HepG2 (cell line): ENCODE data around the gene FAM20C. TPM values are rescaled to one million over a fixed set of nuclear protein-coding genes. Genes with fewer than 3 reads are reported as not detected.

ENCODE experiments used
- ATAC-seq: fragments of 200-7000 bp; cut with Tn5 transposase; 3 replicates; pipeline ENCODE4 v1.9.1; 2020; ENCODE audit warnings: mild to moderate bottlenecking, moderate library complexity
- BruUV-seq: library from RNA; stranded (reverse); fragments of 400-500 nt; replicated peaks from 2 replicates; lab custom pipeline; 2021; lab: Mats Ljungman, UMichigan
- CTCF ChIA-PET: fragments of 300-600 bp; formaldehyde crosslinking; extraction: SDS; loops from one replicate; lab custom pipeline; 2021; ENCODE audit warnings: low total read pairs, inconsistent platforms, low intra/inter-chr PET ratio; lab: Yijun Ruan, JAX
- POLR2A ChIA-PET: fragments of 350-600 bp; sonication (Branson Sonifier 250); formaldehyde crosslinking; loops from one replicate; lab custom pipeline; 2020; ENCODE audit warnings: antibody characterized with exemption, inconsistent platforms; lab: Yijun Ruan, JAX
- DNase-seq: peaks from one replicate; pipeline ENCODE4 v3.0.0-alpha.2; 2015; ENCODE audit warnings: low spot score
- FAIRE-seq: peaks from 3 replicates; lab custom pipeline; 2011; peaks lifted over from hg19 to GRCh38; lab: Jason Lieb, UNC
- H2AFZ ChIP-seq: one replicate; pipeline ENCODE4 v1.6.1; 2011; ENCODE audit warnings: low read length, inconsistent platforms
- H3K27ac ChIP-seq: fragments of 300-600 bp; 3 replicates; pipeline ENCODE4 v1.8.0; 2011; ENCODE audit warnings: mixed run types, mild to moderate bottlenecking, mixed read lengths, low read length, inconsistent platforms; ENCODE audit not compliant: insufficient read depth; ENCODE audit errors: extremely low read length
- H3K27me3 ChIP-seq, 2 experiments: fragments of 200-600 bp in 1 of 2; 2 replicates in 1 of 2; 3 replicates in 1 of 2; pipeline versions ENCODE4 v1.6.0 to v1.8.0; 2011; ENCODE audit warnings: low read length in 2 of 2, mild to moderate bottlenecking in 2 of 2, moderate library complexity in 2 of 2, inconsistent platforms in 1 of 2; ENCODE audit not compliant: insufficient read depth in 2 of 2, control insufficient read depth in 1 of 2
- H3K36me3 ChIP-seq, 2 experiments: fragments of 200-600 bp in 1 of 2; replicated peaks in 1 of 2; 2 replicates in 1 of 2; 3 replicates in 1 of 2; pipeline versions ENCODE4 v1.5.1 to v1.8.0; 2011; ENCODE audit warnings: low read length in 2 of 2, inconsistent platforms in 1 of 2; ENCODE audit not compliant: insufficient read depth in 2 of 2, control insufficient read depth in 1 of 2
- H3K4me1 ChIP-seq: 2 replicates; pipeline ENCODE4 v1.5.1; 2012; ENCODE audit warnings: low read length, inconsistent platforms; ENCODE audit not compliant: insufficient read depth
- H3K4me2 ChIP-seq: 2 replicates; pipeline ENCODE4 v1.6.0; 2011; ENCODE audit warnings: low read depth, low read length, inconsistent platforms
- H3K4me3 ChIP-seq, 3 experiments: fragments of 200-600 bp in 1 of 3; sonication (generic), shearing (Covaris generic) in 1 of 3; replicated peaks in 1 of 3; 2 replicates each; pipeline ENCODE4 v1.5.1; 2011 to 2016; ENCODE audit warnings: low read length in 3 of 3, inconsistent platforms in 2 of 3, low read depth in 2 of 3, mild to moderate bottlenecking in 2 of 3, control low read depth in 1 of 3, mixed read lengths in 1 of 3; ENCODE audit not compliant: insufficient read depth in 1 of 3
- H3K79me2 ChIP-seq: one replicate; pipeline ENCODE4 v1.6.1; 2011; ENCODE audit warnings: low read length, inconsistent platforms; ENCODE audit not compliant: insufficient read depth
- H3K9ac ChIP-seq: 2 replicates; pipeline ENCODE4 v1.6.0; 2011; ENCODE audit warnings: mild to moderate bottlenecking, low read depth, low read length, inconsistent platforms; ENCODE audit not compliant: insufficient read depth
- H3K9me3 ChIP-seq: 2 replicates; pipeline ENCODE4 v1.5.1; 2012; ENCODE audit warnings: mild to moderate bottlenecking, low read length
- H4K20me1 ChIP-seq: 2 replicates; pipeline ENCODE4 v1.6.0; 2011; ENCODE audit warnings: inconsistent platforms, mild to moderate bottlenecking, low read length, moderate library complexity; ENCODE audit not compliant: insufficient read depth
- EZH2 ChIP-seq: conservative IDR thresholded peaks from 2 replicates; pipeline ENCODE4 v1.6.1; 2012; ENCODE audit warnings: mild to moderate bottlenecking, low read depth, low read length, moderate library complexity
- IKZF4 ChIP-seq: sonication (generic); formaldehyde crosslinking; IDR thresholded peaks from 2 replicates; pipeline ENCODE4 v1.5.1; 2020; ENCODE audit warnings: borderline replicate concordance, mild to moderate bottlenecking, low read depth, missing genetic modification reagents; ENCODE audit errors: not compliant biosample characterization
- IRF1 ChIP-seq: sonication (generic); formaldehyde crosslinking; IDR thresholded peaks from 2 replicates; pipeline ENCODE4 v1.4.0; 2020; ENCODE audit warnings: low read depth, mild to moderate bottlenecking, missing genetic modification reagents
- MED8 ChIP-seq: sonication (generic); formaldehyde crosslinking; IDR thresholded peaks from 2 replicates; pipeline ENCODE4 v1.8.1; 2023; ENCODE audit warnings: mild to moderate bottlenecking, missing genetic modification reagents; ENCODE audit not compliant: insufficient replicate concordance
- NFE2L1 ChIP-seq: sonication (generic); formaldehyde crosslinking; IDR thresholded peaks from 2 replicates; pipeline ENCODE4 v1.4.0; 2020; ENCODE audit warnings: missing genetic modification reagents, mild to moderate bottlenecking, borderline replicate concordance
- PHF21A ChIP-seq: sonication (generic); formaldehyde crosslinking; IDR thresholded peaks from 2 replicates; pipeline ENCODE4 v1.5.0; 2020; ENCODE audit warnings: mild to moderate bottlenecking, missing genetic modification reagents
- SRSF1 ChIP-seq: fragments of 200-400 bp; formaldehyde crosslinking; optimal IDR thresholded peaks from 2 replicates; pipeline ENCODE3; 2017; ENCODE audit warnings: mild to moderate bottlenecking, low read depth, low read length, moderate library complexity
- SUZ12 ChIP-seq: fragments of 150-350 bp; IDR thresholded peaks from 2 replicates; pipeline ENCODE4 v1.6.1; 2014; ENCODE audit warnings: low read depth, low read length
- ZBTB8A ChIP-seq: sonication (generic); formaldehyde crosslinking; IDR thresholded peaks from 2 replicates; pipeline ENCODE4 v1.4.0; 2020; ENCODE audit warnings: mild to moderate bottlenecking, low read depth, missing genetic modification reagents, borderline replicate concordance
- ZFX ChIP-seq: sonication (generic); formaldehyde crosslinking; IDR thresholded peaks from 2 replicates; pipeline ENCODE4 v1.4.0; 2020; ENCODE audit warnings: mild to moderate bottlenecking, low read depth, missing genetic modification reagents, moderate library complexity
- ZNF121 ChIP-seq: sonication (generic); formaldehyde crosslinking; IDR thresholded peaks from 2 replicates; pipeline ENCODE4 v1.5.0; 2020; ENCODE audit warnings: mild to moderate bottlenecking, missing genetic modification reagents
- ZNF343 ChIP-seq: sonication (generic); formaldehyde crosslinking; IDR thresholded peaks from 2 replicates; pipeline ENCODE4 v1.4.0; 2020; ENCODE audit warnings: mild to moderate bottlenecking, missing genetic modification reagents
- ZNF614 ChIP-seq: IDR thresholded peaks from 2 replicates; pipeline ENCODE4 v1.6.1; 2018; ENCODE audit warnings: missing biosample characterization, missing genetic modification reagents, inconsistent platforms, borderline replicate concordance
- ZNF781 ChIP-seq: sonication (generic); formaldehyde crosslinking; IDR thresholded peaks from 2 replicates; pipeline ENCODE4 v1.5.1; 2020; ENCODE audit warnings: borderline replicate concordance, mild to moderate bottlenecking, missing genetic modification reagents; ENCODE audit errors: not compliant biosample characterization
- WGBS: methylation state at CpG from one replicate; pipeline ENCODE4 v1.1.6; 2017; ENCODE audit warnings: low lambda C conversion rate; 5-methylcytosine and 5-hydroxymethylcytosine counted together
- in situ Hi-C: cut with HindIII; loops from 2 replicates; pipeline ENCODE4 v1.10.0; 2017; ENCODE audit warnings: low pct_unique_long_range_greater_than_20kb; ENCODE audit not compliant: extremely low pct_ligation_motif_present
- intact Hi-C: fragments of 100-400 bp; cut with micrococcal nuclease; formaldehyde crosslinking; loops from one replicate; pipeline ENCODE4 v1.10.0; 2022; ENCODE audit not compliant: unreplicated experiment
- polyA plus RNA-seq, 8 experiments: library from polyadenylated mRNA; depleted of rRNA in 3 of 8; stranded (reverse) in 7 of 8; unstranded in 1 of 8; fragments of >200 nt; fragmentation: Illumina TruSeq in 4 of 8; extraction: Trizol in 4 of 8; gene quantifications; 2 replicates each; pipeline versions ENCODE4 v1.2.1 to v1.2.3, GENCODE V29; 2011 to 2016; ENCODE audit warnings: low read depth in 4 of 8, missing spikeins in 1 of 8, mixed read lengths in 1 of 8; ENCODE audit not compliant: insufficient read depth in 1 of 8
- total RNA-seq, 5 experiments: library from RNA; depleted of rRNA; stranded (reverse); fragments of >200 nt; fragmentation: Illumina TruSeq; extraction: Trizol; gene quantifications; 2 replicates each; pipeline ENCODE4 v1.2.3, GENCODE V29; 2016; ENCODE audit warnings: low read depth in 1 of 5
- TF ChIP-seq, protein P1 (sequence below): sonication (generic); formaldehyde crosslinking; IDR thresholded peaks from 2 replicates; pipeline ENCODE4 v1.9.0; 2021; ENCODE audit warnings: missing genetic modification reagents, borderline replicate concordance
- TF ChIP-seq, protein P2 (sequence below), 2 experiments: sonication (generic) in 1 of 2; formaldehyde crosslinking in 1 of 2; IDR thresholded peaks; 2 replicates each; pipeline versions ENCODE4 v1.4.0 to v1.6.1; 2018 to 2020; ENCODE audit warnings: missing genetic modification reagents in 2 of 2, borderline replicate concordance in 1 of 2, low read depth in 1 of 2, mild to moderate bottlenecking in 1 of 2, missing biosample characterization in 1 of 2

FAM20C gene
- total and polyA plus RNA-seq, 2 of the 13 experiments (the other 11 are each of a cell fraction or from before 2014, with no cell fraction given) = 11.9 to 19.9 TPM

DNA sequence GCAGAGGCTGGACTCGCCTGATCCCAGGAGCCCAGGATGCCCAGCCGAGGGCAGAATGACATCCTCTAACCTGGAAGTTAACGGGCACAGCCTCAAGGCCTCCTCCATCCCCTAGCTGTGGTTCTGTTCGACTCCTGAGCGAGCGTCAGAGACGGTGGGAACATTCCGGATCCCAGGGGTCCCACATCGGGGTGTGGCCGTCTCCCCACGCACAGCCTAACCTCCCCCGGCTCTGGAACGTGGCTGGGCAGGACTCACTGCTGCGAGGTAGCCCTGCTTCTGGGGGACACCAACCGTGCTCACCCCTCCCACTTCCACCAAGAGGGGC, 106.0 kb downstream of the FAM20C start:
- Histone ChIP-seq H2AFZ (no peak overlapping the region), H3K9ac (no peak overlapping the region), H4K20me1 (no peaks in the 10 kb centered on the region), H3K36me3 (no peaks in the 10 kb centered on the region), H3K79me2 (no peaks in the 10 kb centered on the region), H3K4me1 (peaks cover 26% of the 10 kb centered on the region), H3K4me3 (no peak overlapping the region), H3K4me2 (no peak overlapping the region), H3K27me3 (peaks cover 6 to 37% of the 10 kb centered on the region in 2 experiments; a peak in 3 of 5 replicates), H3K9me3 (no peaks in the 10 kb centered on the region), H3K27ac (no peak overlapping the region)
- intact Hi-C loops (no loop called here), in situ Hi-C loops (no loop called here)
- no CpG with 5 or more reads among the region's 15 CpGs for WGBS
- no TSS peak for BruUV-seq
- no peak for DNase-seq
- no peak for FAIRE-seq
- ATAC-seq = no peak
- TF ChIP-seq ZNF343 (CRISPR knock-in tag) = no peak
- TF ChIP-seq, protein P1, sequence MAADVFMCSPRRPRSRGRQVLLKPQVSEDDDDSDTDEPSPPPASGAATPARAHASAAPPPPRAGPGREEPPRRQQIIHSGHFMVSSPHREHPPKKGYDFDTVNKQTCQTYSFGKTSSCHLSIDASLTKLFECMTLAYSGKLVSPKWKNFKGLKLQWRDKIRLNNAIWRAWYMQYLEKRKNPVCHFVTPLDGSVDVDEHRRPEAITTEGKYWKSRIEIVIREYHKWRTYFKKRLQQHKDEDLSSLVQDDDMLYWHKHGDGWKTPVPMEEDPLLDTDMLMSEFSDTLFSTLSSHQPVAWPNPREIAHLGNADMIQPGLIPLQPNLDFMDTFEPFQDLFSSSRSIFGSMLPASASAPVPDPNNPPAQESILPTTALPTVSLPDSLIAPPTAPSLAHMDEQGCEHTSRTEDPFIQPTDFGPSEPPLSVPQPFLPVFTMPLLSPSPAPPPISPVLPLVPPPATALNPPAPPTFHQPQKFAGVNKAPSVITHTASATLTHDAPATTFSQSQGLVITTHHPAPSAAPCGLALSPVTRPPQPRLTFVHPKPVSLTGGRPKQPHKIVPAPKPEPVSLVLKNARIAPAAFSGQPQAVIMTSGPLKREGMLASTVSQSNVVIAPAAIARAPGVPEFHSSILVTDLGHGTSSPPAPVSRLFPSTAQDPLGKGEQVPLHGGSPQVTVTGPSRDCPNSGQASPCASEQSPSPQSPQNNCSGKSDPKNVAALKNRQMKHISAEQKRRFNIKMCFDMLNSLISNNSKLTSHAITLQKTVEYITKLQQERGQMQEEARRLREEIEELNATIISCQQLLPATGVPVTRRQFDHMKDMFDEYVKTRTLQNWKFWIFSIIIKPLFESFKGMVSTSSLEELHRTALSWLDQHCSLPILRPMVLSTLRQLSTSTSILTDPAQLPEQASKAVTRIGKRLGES (CRISPR knock-in tag) = no peak
- no peak for TF ChIP-seq EZH2
- no peak for TF ChIP-seq IRF1 (CRISPR knock-in tag)
- no peak for TF ChIP-seq ZBTB8A (CRISPR knock-in tag)
- no peak for TF ChIP-seq PHF21A (CRISPR knock-in tag)
- no peak for TF ChIP-seq ZNF121 (CRISPR knock-in tag)
- no peak for TF ChIP-seq MED8 (CRISPR knock-in tag)
- no peak for TF ChIP-seq SUZ12
- no peak for TF ChIP-seq ZFX (CRISPR knock-in tag)
- no peak for TF ChIP-seq SRSF1
- no peak for TF ChIP-seq IKZF4 (CRISPR knock-in tag)
- TF ChIP-seq, protein P2, sequence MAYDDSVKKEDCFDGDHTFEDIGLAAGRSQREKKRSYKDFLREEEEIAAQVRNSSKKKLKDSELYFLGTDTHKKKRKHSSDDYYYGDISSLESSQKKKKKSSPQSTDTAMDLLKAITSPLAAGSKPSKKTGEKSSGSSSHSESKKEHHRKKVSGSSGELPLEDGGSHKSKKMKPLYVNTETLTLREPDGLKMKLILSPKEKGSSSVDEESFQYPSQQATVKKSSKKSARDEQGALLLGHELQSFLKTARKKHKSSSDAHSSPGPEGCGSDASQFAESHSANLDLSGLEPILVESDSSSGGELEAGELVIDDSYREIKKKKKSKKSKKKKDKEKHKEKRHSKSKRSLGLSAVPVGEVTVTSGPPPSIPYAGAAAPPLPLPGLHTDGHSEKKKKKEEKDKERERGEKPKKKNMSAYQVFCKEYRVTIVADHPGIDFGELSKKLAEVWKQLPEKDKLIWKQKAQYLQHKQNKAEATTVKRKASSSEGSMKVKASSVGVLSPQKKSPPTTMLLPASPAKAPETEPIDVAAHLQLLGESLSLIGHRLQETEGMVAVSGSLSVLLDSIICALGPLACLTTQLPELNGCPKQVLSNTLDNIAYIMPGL (CRISPR knock-in tag; IDR thresholded peaks at IDR 0.05; ENCODE audit: borderline replicate concordance in 1 of 2, low read depth in 1 of 2) = no peak
- TF ChIP-seq ZNF614 (CRISPR knock-in tag) = no peak
- TF ChIP-seq NFE2L1 (CRISPR knock-in tag) = no peak
- no peak for TF ChIP-seq ZNF781 (CRISPR knock-in tag)
- ChIA-PET POLR2A (no interaction called here), CTCF (no interaction called here)
